Heart left ventricle (tissue), 13 donors: Measurements from ENCODE around the gene OSBPL9.

Experiments
- CTCF ChIP-seq, 12 donors: fragments of 200-600 bp; sonication (generic) in 4 of 12; IDR thresholded peaks; one replicate each; pipeline versions ENCODE4 v1.5.0 to v1.8.0; 2018 to 2022; ENCODE audit warnings: antibody characterized with exemption in 12 of 12, mild to moderate bottlenecking in 5 of 12
- POLR2A ChIP-seq, 2 donors: fragments of 450-650 bp; IDR thresholded peaks; one replicate each; pipeline ENCODE4 v1.6.1; 2017; ENCODE audit warnings: antibody characterized with exemption in 2 of 2, mild to moderate bottlenecking in 2 of 2, moderate library complexity in 2 of 2
- donor health status: ischemic (EF 13 %, LVEDD 7.1; RV severe dilation, severe dysfunction).
- donor health status: DM: no; HTN: yes; CAD: no.
- donor health status: DM: no; HTN: no; CAD: no.
- donor health status: ischemic (EF 25% LVEDD 6.9; RV normal size, moderate dysfunction).
- donor health status: ischemic (EF 25% LVEDD 5.7; RV mildly dilated, moderate dysfunction).
- donor health status: ischemic (EF 35%, LVEDD 5.7; RV mildly dilated, moderate dysfunction).
- donor health status: nonischemic (EF 11% LVEDD 7.7; RV severe dilation, severe dysfunction).
- donor health status: DM: yes; HTN: yes; CAD: no.
- donor health status: PGD.
- donor health status: ischemic (EF 29% LVEDD 5.4; RV normal size, mild dysfunction).
- donor health status: nonischemic (EF 23%, LVEDD 6.1; RV moderate dilation, normal function).

- TF ChIP-seq CTCF (IDR thresholded peaks at IDR 0.05) (no peak), POLR2A (IDR thresholded peaks at IDR 0.05) (no peak)
These were observed 13.5 kb downstream of the OSBPL9 start for GRCh38 chr1:51630393-51630792.
